ENCODE measurements around the gene DNAH9.

DNA sequence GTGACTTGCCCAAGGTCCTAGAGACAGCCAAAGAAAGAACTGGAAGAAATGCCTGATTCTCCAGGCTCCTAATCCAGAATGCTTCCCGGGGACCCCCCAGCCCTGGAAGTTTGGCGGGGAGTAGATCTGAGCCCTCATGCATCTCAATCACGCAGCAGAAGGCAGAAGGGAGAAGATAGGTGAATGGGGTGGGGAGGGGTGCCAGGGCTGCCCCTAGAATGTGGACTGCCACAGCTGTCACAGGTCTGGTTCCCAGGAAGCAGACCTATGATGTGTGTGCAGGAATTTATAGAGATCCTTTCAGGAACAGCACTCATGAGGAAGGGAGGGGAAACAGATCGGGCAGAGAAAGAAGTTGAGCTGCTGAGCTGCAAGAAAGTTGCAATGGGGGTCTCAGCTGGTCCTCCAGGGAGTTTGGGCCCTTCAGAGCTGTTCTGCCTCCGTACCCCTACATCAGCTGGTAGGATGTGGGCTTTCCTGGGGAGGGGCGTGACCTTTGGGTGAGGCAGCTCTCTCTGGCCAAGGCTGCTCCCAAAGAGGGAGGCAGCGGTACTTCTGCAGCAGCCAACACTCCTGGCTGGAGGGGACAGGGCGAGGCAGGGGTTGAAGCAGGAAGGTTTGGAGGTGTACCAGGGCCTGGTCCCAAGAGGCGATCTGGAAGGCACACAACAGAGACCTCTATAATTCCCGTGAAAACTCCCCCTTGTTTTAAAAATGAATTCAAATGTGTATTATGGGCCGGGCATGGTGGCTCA, 43.4 kb downstream of the DNAH9 start:
- no peak for TF ChIP-seq EZH2 (IDR thresholded peaks at IDR 0.05; ENCODE audit: low read length)
- TF ChIP-seq, protein P1, sequence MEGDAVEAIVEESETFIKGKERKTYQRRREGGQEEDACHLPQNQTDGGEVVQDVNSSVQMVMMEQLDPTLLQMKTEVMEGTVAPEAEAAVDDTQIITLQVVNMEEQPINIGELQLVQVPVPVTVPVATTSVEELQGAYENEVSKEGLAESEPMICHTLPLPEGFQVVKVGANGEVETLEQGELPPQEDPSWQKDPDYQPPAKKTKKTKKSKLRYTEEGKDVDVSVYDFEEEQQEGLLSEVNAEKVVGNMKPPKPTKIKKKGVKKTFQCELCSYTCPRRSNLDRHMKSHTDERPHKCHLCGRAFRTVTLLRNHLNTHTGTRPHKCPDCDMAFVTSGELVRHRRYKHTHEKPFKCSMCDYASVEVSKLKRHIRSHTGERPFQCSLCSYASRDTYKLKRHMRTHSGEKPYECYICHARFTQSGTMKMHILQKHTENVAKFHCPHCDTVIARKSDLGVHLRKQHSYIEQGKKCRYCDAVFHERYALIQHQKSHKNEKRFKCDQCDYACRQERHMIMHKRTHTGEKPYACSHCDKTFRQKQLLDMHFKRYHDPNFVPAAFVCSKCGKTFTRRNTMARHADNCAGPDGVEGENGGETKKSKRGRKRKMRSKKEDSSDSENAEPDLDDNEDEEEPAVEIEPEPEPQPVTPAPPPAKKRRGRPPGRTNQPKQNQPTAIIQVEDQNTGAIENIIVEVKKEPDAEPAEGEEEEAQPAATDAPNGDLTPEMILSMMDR (optimal IDR thresholded peaks at IDR 0.05 in 1 of 3, IDR thresholded peaks at IDR 0.05 in 1 of 3, conservative IDR thresholded peaks at IDR 0.05 in 1 of 3; ENCODE audit: extremely low read depth in 1 of 3, insufficient read depth in 2 of 3, low read length in 3 of 3), result no peak
